ENCODE measurements around the gene KMO.
A peak's percentile ranks its signal among the peaks of the same experiment; 100 is the strongest.

KMO gene

GRCh38 chr1:241631674-241632073 lies 99.5 kb downstream of the KMO start:
- no peak for DNase-seq

DNA sequence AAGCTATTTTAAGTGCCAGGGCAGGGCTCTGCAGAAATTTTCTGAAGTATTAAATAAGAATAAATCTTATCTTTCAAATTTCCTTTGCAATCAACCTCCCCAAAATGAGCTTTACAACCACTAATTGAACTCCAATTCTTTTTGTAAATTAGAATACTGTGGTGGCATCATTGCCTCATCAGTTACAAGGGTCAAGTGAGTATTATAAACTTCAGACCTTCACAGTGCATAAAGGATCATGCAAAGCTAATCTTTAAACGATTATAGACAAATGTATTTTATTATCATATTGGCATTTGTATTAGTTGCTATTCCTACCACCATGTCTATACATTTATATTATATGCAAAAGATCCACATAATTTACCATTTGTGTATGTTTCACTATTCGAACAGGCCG lies 100.8 kb downstream of the KMO start:
- DNase-seq = no peak

DNA sequence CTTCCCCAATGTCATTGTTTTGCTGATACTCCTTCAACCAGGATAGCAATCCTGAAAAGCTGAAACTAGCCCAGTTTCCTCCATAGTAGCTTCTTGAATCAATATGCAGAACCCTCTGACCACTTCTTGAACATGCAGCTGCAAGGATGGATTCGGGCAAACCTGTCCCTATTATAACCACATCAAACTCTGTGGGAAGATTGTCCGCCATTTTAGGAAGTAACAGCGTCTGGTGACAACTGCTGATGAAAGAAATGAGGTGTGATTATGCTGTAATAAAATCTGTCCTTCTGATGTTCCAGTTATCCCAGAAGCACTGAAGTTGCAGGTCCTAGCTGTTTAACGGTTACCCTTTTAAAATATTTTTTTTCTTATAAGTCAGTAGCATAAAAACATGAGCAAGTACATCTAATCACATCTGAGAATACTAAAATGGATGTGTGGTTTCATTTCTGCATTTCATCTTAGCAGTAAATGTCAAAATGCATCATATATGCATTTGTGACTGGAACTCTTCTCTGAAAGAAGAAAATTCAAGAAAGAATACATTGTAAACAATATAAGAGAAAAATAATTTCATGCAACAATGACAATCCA lies 103.5 kb downstream of the KMO start:
- no peak for DNase-seq

DNA sequence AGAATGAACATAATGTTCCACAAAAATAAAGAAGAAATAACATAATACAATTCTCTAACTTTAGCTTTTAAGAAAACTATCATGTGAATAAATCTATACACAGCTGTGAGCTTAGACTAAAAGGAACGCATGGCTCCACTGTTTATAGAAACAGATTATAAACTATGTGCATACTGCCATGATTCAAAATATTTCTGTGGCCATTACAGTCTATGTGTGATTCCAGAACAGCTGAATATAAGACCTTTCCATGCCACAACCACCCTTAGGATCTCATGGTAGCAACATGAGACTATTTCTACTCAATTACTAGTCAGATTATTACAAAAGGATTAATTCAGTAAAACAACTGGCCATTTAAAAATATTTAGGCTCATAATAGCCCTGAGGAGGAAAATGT lies 104.1 kb downstream of the KMO start:
- no peak for DNase-seq

DNA sequence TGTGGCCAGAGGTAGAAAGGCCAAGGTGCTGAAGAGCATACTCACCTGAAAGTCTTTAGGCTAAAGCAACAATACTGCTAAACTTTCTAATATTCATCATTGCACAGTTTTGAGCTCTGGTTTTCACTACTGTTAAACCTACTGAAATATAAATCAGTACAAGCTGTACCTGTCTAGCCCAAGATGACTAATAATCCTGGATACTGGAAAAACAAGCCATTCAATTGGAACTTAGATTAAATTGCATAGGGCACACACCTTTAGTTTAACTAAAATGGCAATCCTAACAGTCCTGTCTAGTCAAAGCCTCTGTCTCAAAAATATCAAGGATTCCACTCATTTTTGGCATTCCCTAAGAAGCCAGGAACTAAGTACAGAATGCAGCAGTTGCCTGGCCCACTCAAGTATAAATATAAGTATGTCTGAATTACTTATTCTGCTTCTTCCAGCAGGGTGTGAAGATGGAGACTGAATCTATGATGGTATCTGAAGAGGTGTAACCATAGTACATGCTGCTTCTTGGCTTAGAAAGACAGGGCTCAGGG lies 104.9 kb downstream of the KMO start:
- DNase-seq = no peak

- no peak for DNase-seq
Observed at GRCh38 chr1:241637604-241638003, 105.4 kb downstream of the KMO start.

GRCh38 chr1:241638099-241638682 lies 106.0 kb downstream of the KMO start:
- no peak for DNase-seq

GRCh38 chr1:241638909-241639622 lies 106.9 kb downstream of the KMO start:
- DNase-seq = no peak

GRCh38 chr1:241639623-241640148 lies 107.5 kb downstream of the KMO start:
- no peak for DNase-seq

- peak; percentile 90 for DNase-seq
Observed at GRCh38 chr1:241640149-241640866, 108.1 kb downstream of the KMO start, which contains the start of the genes CHML and OPN3. Gene CHML, minus strand, starts transcription at chr1:241640369. Its CDS starts 4,603 bp downstream, at chr1:241635766. Gene OPN3, minus strand, starts transcription at chr1:241640369. Its CDS starts 115 bp downstream, at chr1:241640254.

DNA sequence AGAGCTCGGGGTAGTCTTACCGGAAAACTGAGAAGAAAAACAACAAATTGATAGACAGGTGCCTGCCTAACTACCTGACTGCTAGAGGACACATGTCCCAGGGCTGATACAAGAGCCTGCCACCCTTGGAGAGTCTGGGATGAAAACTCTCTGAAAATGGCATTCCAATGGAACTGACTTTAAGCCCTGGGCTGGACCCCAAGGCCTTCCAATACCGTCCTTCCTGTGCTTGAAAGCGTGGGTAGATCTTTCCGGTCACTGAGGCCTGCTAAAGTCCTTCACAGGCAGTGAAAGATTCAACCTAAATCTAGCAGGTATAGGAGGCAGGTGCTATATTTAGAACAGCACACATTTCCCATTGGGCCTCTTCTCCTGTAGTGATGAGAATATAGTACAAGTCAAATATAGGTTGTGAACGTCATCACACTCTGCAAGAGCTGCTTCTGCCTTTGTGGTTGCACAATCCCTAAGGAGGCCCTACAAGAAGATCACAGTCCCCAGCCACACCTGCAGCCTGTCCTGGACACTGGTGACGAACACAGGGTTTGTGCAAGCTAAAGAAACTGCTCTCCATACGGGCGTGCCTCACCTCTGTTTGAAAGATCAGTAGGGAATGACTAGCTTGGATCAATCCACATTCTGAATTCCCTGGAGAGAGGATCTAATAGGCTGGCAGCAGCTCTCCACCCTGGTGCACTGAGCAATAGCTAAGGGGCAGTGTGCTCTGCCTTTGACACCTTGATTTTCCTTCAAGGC lies 108.9 kb downstream of the KMO start:
- DNase-seq = no peak

- DNase-seq = no peak
Observed at GRCh38 chr1:241641773-241642592, 109.8 kb downstream of the KMO start.

GRCh38 chr1:241642593-241642944 lies 110.4 kb downstream of the KMO start:
- DNase-seq = no peak

- no peak for DNase-seq
Observed at GRCh38 chr1:241644259-241644658, 112.1 kb downstream of the KMO start.

DNA sequence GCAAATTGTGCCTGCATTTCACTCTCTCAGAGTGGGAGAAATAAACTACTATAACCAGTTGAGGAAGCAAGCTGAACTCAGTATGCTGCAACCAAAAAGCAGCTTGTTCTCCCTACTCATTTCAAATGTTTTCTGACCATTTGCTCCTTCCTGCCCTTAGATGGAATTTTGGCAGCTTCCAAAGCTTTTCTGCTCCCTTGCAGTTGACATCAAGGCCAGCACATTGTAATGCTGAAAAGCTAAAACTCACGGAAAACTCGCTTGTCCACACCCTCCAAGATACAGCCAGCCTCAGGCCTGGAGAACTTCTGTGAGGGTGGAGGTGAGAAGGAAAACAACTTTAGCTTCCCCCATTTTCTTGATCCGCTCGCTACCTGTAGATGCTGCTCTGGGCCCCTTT lies 113.0 kb downstream of the KMO start:
- no peak for DNase-seq
